Measurements from ENCODE around the gene TDRD3.
"Not testable (repeated sequence)": the region's sequence is repeated elsewhere in the genome, so short reads cannot be mapped to it uniquely, and the experiment has no call there.

Gene TDRD3

DNA sequence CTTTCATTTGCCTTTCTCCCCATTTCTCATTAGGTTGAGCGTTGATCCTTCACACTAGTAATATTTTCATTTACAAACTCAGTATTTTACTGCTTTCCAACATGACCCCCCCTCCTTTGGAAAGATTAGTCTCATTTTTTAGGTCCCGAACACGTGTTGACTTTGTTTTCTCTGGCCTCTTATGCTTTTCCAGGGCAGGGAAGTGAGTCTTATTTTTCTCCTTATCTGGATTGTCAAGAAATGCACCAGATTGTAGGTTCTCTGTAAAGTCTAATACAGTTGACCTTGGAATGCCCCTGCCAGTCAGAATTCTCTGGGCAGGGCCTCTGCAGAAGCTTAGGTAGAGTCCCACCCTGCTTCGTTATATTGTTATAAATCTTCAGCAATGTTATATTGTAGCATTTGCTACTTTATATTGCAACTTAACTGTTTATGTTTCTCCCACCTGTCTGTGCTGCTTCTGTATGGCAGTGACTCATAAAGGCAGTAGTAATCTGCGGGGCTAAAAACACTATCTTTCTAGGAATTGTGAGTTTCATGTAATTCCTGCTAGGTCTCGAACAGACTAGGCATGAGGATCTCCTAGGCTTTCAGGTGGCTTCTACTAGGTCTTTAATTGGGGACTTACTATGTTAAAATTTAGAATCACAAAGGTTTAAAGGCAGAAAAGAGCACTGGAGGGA, 2.0 kb downstream of the TDRD3 start:
- no peaks in the 10 kb centered on the region for H3K9me3 ChIP-seq (ENCODE audit: control insufficient read depth, insufficient read depth, low read depth, low read length)
- peaks cover 18% of the 10 kb centered on the region for H3K4me1 ChIP-seq (ENCODE audit: control insufficient read depth, insufficient read depth, low read length)
- H3K36me3 ChIP-seq (ENCODE audit: control insufficient read depth, insufficient read depth, low read length): no peaks in the 10 kb centered on the region
- no peak overlapping the region for H3K9ac ChIP-seq (ENCODE audit: low read length)
- H3K4me3 ChIP-seq (ENCODE audit: low read depth, low read length): peak overlapping the region; percentile 83
- H3K27ac ChIP-seq (ENCODE audit: low read depth, low read length): no peak overlapping the region
- no peaks in the 10 kb centered on the region for H3K27me3 ChIP-seq (ENCODE audit: control insufficient read depth, insufficient read depth, low read length)

DNA sequence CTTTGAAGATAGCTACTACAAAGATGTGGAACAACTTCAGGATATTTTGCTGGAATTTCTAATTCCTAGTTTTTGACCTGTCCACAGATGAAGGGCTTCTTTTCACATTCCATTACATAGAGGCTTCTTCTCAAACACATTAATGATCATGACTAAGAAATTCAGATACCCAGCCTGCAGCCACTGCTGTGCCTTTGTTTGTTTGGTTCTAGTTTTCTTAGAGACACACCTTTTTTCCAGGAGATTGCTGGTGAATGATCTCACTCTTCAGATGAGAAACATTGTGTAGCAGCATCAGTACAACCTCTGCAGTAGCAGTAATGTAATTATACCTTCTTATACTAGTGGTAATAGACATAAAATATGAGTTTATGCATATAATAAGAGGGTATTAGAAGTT, 5.0 kb downstream of the TDRD3 start:
- Histone ChIP-seq H3K4me1 (ENCODE audit: control insufficient read depth, insufficient read depth, low read length) (peaks cover 18% of the 10 kb centered on the region), H3K9ac (ENCODE audit: low read length) (no peak overlapping the region), H3K36me3 (ENCODE audit: control insufficient read depth, insufficient read depth, low read length) (no peaks in the 10 kb centered on the region), H3K27me3 (ENCODE audit: control insufficient read depth, insufficient read depth, low read length) (no peaks in the 10 kb centered on the region), H3K4me3 (ENCODE audit: low read depth, low read length) (no peak overlapping the region), H3K27ac (ENCODE audit: low read depth, low read length) (no peak overlapping the region), H3K9me3 (ENCODE audit: control insufficient read depth, insufficient read depth, low read depth, low read length) (peaks cover under 1% of the 10 kb centered on the region; the same call in 1 of the 2 replicates)

- Histone ChIP-seq H3K27me3 (ENCODE audit: control insufficient read depth, insufficient read depth, low read length) (no peaks in the 10 kb centered on the region), H3K4me3 (ENCODE audit: low read depth, low read length) (no peak overlapping the region), H3K9me3 (ENCODE audit: control insufficient read depth, insufficient read depth, low read depth, low read length) (peaks cover 8% of the 10 kb centered on the region; the same call in 1 of the 2 replicates), H3K36me3 (ENCODE audit: control insufficient read depth, insufficient read depth, low read length) (no peaks in the 10 kb centered on the region), H3K4me1 (ENCODE audit: control insufficient read depth, insufficient read depth, low read length) (peaks cover 5% of the 10 kb centered on the region; the same call in 1 of the 2 replicates), H3K9ac (ENCODE audit: low read length) (no peak overlapping the region), H3K27ac (ENCODE audit: low read depth, low read length) (no peak overlapping the region)
Observed at GRCh38 chr13:60407095-60407494, 10.1 kb downstream of the TDRD3 start.

DNA sequence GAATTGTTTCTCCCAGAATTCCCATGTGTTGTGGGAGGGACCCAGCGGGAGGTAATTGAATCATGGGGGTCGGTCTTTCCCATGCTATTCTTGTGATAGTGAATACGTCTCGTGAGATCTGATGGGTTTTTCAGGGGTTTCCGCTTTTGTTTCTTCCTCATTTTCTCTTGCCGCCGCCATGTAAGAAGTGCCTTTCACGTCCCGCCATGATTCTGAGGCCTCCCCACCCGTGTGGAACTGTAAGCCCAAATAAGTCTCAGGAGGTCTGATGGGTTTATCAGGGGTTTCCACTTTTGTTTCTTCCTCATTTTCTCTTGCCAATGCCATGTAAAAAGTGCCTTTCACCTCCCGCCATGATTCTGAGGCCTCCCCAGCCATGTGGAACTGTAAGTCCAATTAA, 10.8 kb downstream of the TDRD3 start:
- not testable (repeated sequence) for H3K27me3 ChIP-seq (ENCODE audit: control insufficient read depth, insufficient read depth, low read length)

GRCh38 chr13:60409574-60410292, 12.7 kb downstream of the TDRD3 start:
- H3K4me3 ChIP-seq (ENCODE audit: low read depth, low read length); H3K27me3 ChIP-seq (ENCODE audit: control insufficient read depth, insufficient read depth, low read length); H3K4me1 ChIP-seq (ENCODE audit: control insufficient read depth, insufficient read depth, low read length); H3K36me3 ChIP-seq (ENCODE audit: control insufficient read depth, insufficient read depth, low read length); H3K27ac ChIP-seq (ENCODE audit: low read depth, low read length); H3K9ac ChIP-seq (ENCODE audit: low read length); H3K9me3 ChIP-seq (ENCODE audit: control insufficient read depth, insufficient read depth, low read depth, low read length): not testable (repeated sequence)

More for the DNA sequence above, 10.8 kb downstream of the TDRD3 start:
- not testable (repeated sequence) for H3K9me3 ChIP-seq (ENCODE audit: control insufficient read depth, insufficient read depth, low read depth, low read length); H3K9ac ChIP-seq (ENCODE audit: low read length); H3K4me1 ChIP-seq (ENCODE audit: control insufficient read depth, insufficient read depth, low read length); H3K4me3 ChIP-seq (ENCODE audit: low read depth, low read length); H3K27ac ChIP-seq (ENCODE audit: low read depth, low read length); H3K36me3 ChIP-seq (ENCODE audit: control insufficient read depth, insufficient read depth, low read length)

GRCh38 chr13:60410299-60410698, 13.3 kb downstream of the TDRD3 start:
- H3K9ac ChIP-seq (ENCODE audit: low read length): no peak overlapping the region
- peaks cover 5% of the 10 kb centered on the region; the same call in 1 of the 2 replicates for H3K4me1 ChIP-seq (ENCODE audit: control insufficient read depth, insufficient read depth, low read length)
- H3K36me3 ChIP-seq (ENCODE audit: control insufficient read depth, insufficient read depth, low read length): no peaks in the 10 kb centered on the region
- H3K9me3 ChIP-seq (ENCODE audit: control insufficient read depth, insufficient read depth, low read depth, low read length): peaks cover 8% of the 10 kb centered on the region; the same call in 1 of the 2 replicates
- no peak overlapping the region for H3K4me3 ChIP-seq (ENCODE audit: low read depth, low read length)
- H3K27ac ChIP-seq (ENCODE audit: low read depth, low read length): no peak overlapping the region
- H3K27me3 ChIP-seq (ENCODE audit: control insufficient read depth, insufficient read depth, low read length): no peaks in the 10 kb centered on the region

- H3K4me3 ChIP-seq (ENCODE audit: low read depth, low read length): no peak overlapping the region
- no peak overlapping the region for H3K27ac ChIP-seq (ENCODE audit: low read depth, low read length)
- H3K27me3 ChIP-seq (ENCODE audit: control insufficient read depth, insufficient read depth, low read length): no peaks in the 10 kb centered on the region
- peaks cover 5% of the 10 kb centered on the region; the same call in 1 of the 2 replicates for H3K4me1 ChIP-seq (ENCODE audit: control insufficient read depth, insufficient read depth, low read length)
- H3K36me3 ChIP-seq (ENCODE audit: control insufficient read depth, insufficient read depth, low read length): no peaks in the 10 kb centered on the region
- H3K9me3 ChIP-seq (ENCODE audit: control insufficient read depth, insufficient read depth, low read depth, low read length): peaks cover 8% of the 10 kb centered on the region; the same call in 1 of the 2 replicates
- no peak overlapping the region for H3K9ac ChIP-seq (ENCODE audit: low read length)
Observed at GRCh38 chr13:60411464-60411863, 14.4 kb downstream of the TDRD3 start.

- Histone ChIP-seq H3K27ac (ENCODE audit: low read depth, low read length) (no peak overlapping the region), H3K9ac (ENCODE audit: low read length) (no peak overlapping the region), H3K9me3 (ENCODE audit: control insufficient read depth, insufficient read depth, low read depth, low read length) (peaks cover 8% of the 10 kb centered on the region; the same call in 1 of the 2 replicates), H3K36me3 (ENCODE audit: control insufficient read depth, insufficient read depth, low read length) (no peaks in the 10 kb centered on the region), H3K27me3 (ENCODE audit: control insufficient read depth, insufficient read depth, low read length) (no peaks in the 10 kb centered on the region), H3K4me1 (ENCODE audit: control insufficient read depth, insufficient read depth, low read length) (peaks cover 5% of the 10 kb centered on the region; the same call in 1 of the 2 replicates), H3K4me3 (ENCODE audit: low read depth, low read length) (no peak overlapping the region)
Observed at GRCh38 chr13:60411983-60412382, 15.0 kb downstream of the TDRD3 start.

DNA sequence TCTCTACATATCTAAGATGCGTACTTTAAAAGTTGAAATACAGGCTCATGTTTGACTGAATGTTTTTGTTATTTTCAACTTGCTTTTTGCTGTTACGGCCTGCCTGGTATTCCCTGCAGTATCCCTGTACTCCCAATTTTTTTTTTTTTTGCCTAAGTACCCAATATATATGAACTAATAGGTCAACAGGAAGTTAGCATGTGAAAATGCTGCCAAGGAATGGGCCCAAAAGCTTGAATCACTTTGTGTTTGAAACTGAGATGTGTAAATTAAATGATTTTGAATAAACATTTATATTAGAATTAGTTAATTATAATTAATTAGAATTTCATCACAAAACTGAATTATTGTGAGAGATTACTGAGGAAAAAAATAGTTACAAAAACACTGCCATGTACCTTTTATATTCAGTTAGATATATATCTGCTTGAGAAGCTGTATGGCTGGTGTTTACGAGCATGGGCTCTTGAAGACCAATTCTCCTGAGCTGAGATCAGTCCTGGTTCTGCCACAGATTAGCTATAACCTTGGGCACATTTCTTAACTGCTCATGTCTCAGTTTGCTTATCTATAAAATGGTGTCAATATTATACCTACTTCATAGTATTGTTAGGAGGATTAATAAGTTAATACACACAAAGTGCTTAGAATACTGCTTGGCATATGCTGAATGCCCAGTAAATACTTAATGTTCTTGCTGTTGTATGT, 16.0 kb downstream of the TDRD3 start:
- H3K4me1 ChIP-seq (ENCODE audit: control insufficient read depth, insufficient read depth, low read length): peaks cover 5% of the 10 kb centered on the region; the same call in 1 of the 2 replicates
- no peak overlapping the region for H3K27ac ChIP-seq (ENCODE audit: low read depth, low read length)
- H3K27me3 ChIP-seq (ENCODE audit: control insufficient read depth, insufficient read depth, low read length): no peaks in the 10 kb centered on the region
- H3K4me3 ChIP-seq (ENCODE audit: low read depth, low read length): no peak overlapping the region
- no peaks in the 10 kb centered on the region; the same call in 1 of the 2 replicates for H3K9me3 ChIP-seq (ENCODE audit: control insufficient read depth, insufficient read depth, low read depth, low read length)
- no peaks in the 10 kb centered on the region for H3K36me3 ChIP-seq (ENCODE audit: control insufficient read depth, insufficient read depth, low read length)
- no peak overlapping the region for H3K9ac ChIP-seq (ENCODE audit: low read length)

- no peak overlapping the region for H3K27ac ChIP-seq (ENCODE audit: low read depth, low read length)
- peaks cover 5% of the 10 kb centered on the region; the same call in 1 of the 2 replicates for H3K4me1 ChIP-seq (ENCODE audit: control insufficient read depth, insufficient read depth, low read length)
- no peaks in the 10 kb centered on the region for H3K27me3 ChIP-seq (ENCODE audit: control insufficient read depth, insufficient read depth, low read length)
- H3K4me3 ChIP-seq (ENCODE audit: low read depth, low read length): no peak overlapping the region
- no peak overlapping the region for H3K9ac ChIP-seq (ENCODE audit: low read length)
- no peaks in the 10 kb centered on the region for H3K36me3 ChIP-seq (ENCODE audit: control insufficient read depth, insufficient read depth, low read length)
- H3K9me3 ChIP-seq (ENCODE audit: control insufficient read depth, insufficient read depth, low read depth, low read length): peaks cover 3% of the 10 kb centered on the region; the same call in 1 of the 2 replicates
Observed at GRCh38 chr13:60414177-60414576, 17.2 kb downstream of the TDRD3 start.

- Histone ChIP-seq H3K27ac (ENCODE audit: low read depth, low read length) (no peak overlapping the region), H3K4me1 (ENCODE audit: control insufficient read depth, insufficient read depth, low read length) (no peaks in the 10 kb centered on the region), H3K4me3 (ENCODE audit: low read depth, low read length) (no peak overlapping the region), H3K9ac (ENCODE audit: low read length) (no peak overlapping the region), H3K9me3 (ENCODE audit: control insufficient read depth, insufficient read depth, low read depth, low read length) (peaks cover 11% of the 10 kb centered on the region), H3K36me3 (ENCODE audit: control insufficient read depth, insufficient read depth, low read length) (no peaks in the 10 kb centered on the region), H3K27me3 (ENCODE audit: control insufficient read depth, insufficient read depth, low read length) (no peaks in the 10 kb centered on the region)
Observed at GRCh38 chr13:60417734-60418133, 20.7 kb downstream of the TDRD3 start.
